Measurements from ENCODE around the gene CNKSR1.
A peak's percentile ranks its signal among the peaks of the same experiment; 100 is the strongest.

CNKSR1 gene, protein sequence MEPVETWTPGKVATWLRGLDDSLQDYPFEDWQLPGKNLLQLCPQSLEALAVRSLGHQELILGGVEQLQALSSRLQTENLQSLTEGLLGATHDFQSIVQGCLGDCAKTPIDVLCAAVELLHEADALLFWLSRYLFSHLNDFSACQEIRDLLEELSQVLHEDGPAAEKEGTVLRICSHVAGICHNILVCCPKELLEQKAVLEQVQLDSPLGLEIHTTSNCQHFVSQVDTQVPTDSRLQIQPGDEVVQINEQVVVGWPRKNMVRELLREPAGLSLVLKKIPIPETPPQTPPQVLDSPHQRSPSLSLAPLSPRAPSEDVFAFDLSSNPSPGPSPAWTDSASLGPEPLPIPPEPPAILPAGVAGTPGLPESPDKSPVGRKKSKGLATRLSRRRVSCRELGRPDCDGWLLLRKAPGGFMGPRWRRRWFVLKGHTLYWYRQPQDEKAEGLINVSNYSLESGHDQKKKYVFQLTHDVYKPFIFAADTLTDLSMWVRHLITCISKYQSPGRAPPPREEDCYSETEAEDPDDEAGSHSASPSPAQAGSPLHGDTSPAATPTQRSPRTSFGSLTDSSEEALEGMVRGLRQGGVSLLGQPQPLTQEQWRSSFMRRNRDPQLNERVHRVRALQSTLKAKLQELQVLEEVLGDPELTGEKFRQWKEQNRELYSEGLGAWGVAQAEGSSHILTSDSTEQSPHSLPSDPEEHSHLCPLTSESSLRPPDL

DNA sequence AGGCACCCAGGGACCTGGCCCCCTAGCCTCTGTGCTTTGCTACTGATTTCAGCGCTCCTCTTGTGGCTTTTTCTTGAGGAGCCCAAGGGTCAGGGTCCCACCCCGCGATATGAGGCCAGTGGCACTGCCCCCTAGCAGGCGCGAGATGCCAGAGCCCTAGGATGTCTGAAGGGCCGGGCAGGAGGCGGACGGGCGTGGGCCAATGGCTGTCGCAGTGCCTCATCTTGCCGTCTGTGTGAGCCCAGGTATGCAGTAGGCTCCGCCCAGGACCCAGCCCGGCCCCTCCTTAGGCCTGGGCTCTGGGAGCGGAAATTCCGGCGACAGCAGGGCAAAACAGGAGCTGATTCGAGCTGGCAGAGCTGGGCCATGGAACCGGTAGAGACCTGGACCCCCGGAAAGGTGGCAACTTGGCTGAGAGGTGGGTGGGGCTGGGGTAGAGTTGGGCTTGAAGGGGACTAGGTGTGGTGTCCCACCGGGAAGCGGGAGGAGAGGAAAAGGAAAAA, at the start of gene CNKSR1:
TSS of gene CNKSR1 (plus strand) at position 310 of the 503 bp plus-strand sequence. CDS start at position 367, 57 bp downstream.
- DNase-seq (ENCODE audit: low read depth in 3 of 3), result no peak

DNA sequence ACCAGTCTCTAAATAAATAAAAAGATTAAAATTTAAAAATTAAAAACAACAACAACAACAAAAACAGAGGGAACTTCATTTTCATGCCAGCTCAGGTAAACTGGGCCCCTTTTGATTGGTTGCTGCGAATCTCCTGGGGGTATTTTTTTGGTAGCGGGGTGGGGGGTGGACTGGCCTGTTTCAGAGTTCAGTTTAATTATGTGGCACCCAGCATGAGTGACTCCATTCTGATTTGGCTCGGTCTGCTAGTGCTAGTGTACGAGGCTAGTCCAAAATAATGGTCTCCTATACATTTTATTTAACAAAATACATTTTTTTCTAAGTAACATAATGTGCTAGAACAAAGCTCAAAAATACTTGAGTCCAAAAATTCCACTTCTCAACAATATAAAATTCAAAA, 47.5 kb upstream of the CNKSR1 start:
- DNase-seq (ENCODE audit: low read depth in 3 of 3), result no peak

DNA sequence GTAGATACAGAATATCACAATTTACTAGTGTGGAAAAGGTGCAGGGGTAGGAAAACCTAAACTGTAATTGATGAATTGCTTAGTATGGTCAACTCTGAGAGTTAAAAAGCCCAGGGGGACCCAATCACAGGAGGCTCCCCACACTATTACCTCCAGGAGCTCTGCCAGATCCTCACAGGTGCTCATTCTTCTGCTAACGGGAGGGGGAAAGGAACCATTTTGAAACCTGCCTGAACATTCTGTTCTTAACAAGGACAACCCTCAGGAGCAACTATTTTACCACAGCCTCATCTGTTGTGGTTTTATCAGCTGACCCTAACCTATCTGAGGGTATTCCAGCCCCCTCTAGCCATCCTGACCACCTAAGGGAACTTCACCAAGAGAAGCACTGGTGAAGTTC, 46.6 kb upstream of the CNKSR1 start:
- DNase-seq (ENCODE audit: low read depth in 3 of 3), result no peak

DNA sequence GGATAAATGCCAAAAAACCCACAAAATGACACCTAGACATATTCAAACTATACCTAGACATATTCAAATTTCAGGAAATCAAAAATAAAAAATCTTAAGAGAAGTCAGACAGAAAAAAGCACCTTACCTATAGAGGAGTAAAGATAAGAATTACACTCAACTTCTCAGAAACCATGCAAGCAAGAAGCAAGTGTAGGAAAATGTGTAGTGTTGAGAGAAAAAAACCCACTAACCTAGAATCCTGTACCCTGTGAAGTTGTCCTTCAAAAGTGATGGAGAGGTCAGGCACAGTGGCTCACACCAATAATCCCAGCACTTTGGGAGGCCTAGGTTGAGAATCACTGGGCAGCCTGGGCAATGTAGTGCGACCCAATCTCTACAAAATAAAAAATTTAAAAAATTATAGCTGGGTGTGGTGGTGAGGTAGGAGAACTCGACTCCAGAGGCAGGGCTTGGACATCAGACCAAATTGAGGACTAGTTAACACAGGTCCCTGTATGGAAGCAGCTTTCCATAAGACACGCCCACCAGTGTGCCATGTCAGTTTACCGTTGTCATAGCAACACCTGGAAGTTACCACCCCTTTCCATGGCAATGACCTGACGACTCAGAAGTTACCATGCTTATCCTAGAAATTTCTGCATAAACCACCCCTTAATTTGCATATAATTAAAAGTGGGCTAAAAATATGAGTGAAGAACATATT, 45.0 kb upstream of the CNKSR1 start:
- DNase-seq (ENCODE audit: low read depth in 3 of 3), result no peak

DNA sequence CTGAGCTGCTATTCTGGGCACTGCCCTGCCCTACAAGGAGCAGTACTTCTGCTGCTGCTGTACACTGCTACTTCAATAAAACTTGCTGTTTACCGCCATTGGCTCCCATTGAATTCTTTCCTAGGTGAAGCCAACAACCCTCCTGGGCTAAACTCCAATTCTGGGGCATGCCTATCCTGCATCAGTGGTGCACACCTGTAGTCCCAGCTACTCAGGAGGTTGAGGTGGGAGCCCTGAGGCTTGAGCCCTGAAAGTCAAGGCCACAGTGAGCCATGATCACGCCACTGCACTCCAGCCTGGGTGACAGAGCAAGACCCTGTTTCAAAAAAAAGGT, 44.5 kb upstream of the CNKSR1 start:
- DNase-seq (ENCODE audit: low read depth in 3 of 3), result no peak

DNA sequence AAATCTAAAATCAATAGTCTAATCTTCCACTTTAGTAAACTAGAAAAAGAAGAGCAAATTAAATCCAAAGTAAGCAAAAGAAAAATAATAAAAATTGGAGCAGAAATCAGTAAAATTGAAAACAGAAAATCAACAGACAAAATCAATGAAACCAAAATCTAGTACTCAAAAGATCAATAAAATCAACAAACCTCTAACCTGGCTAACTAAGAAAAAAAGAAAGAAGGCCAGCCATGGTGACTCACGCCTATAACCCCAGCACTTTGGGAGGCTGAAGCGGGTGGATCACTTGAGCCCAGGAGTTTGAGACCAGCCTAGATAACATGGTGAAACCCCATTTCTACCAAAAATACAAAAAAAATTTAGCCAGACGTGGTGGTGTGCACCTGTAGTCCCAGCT, 42.8 kb upstream of the CNKSR1 start:
- no peak for DNase-seq (ENCODE audit: low read depth in 3 of 3)

DNA sequence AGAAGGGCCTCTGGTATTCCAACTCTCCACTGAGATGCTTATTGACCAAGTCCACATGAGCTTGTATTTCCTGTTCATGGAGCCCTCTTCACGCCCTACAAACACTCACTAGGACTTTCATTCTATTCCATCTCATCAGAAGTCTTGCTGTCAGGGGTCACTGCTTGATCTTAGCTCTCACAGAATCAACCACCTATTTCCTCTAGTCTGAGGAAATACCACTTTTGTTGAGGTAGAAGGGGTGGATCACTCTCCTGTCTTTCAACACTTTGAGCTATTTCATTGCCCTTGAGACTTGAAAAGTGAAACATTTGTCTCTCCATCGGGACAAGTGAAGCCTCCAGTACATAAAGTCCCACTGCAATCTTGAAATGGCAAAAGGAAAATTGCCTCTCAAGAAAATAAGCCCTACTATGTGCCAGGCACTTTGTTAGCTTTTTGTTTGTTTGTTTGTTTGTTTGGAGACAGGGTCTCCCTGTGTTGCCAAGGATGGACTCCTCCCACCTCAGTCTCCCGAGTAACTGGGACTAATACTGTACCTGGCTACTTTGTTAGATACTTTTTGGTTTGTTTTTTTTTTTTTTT, 38.2 kb upstream of the CNKSR1 start:
- DNase-seq (ENCODE audit: low read depth in 3 of 3), result no peak

DNA sequence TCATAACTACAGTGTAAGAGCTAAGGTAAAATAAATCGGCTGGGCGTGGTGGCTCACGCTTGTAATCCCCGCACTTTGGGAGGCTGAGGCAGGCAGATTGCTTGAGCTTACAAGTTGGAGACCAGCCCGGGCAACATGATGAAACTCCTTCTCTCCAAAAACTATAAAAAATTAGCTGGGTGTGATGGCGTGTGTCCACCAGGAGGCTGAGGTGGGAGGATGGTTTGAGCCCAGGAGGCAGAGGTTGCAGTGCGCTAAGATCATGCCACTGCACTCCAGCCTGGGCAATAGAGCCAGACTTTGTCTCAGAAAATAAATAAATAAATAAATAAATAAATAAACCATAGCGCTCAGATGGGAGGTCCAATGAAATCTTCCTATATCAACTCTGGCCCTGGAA, 35.1 kb upstream of the CNKSR1 start:
- no peak for DNase-seq (ENCODE audit: low read depth in 3 of 3)

DNA sequence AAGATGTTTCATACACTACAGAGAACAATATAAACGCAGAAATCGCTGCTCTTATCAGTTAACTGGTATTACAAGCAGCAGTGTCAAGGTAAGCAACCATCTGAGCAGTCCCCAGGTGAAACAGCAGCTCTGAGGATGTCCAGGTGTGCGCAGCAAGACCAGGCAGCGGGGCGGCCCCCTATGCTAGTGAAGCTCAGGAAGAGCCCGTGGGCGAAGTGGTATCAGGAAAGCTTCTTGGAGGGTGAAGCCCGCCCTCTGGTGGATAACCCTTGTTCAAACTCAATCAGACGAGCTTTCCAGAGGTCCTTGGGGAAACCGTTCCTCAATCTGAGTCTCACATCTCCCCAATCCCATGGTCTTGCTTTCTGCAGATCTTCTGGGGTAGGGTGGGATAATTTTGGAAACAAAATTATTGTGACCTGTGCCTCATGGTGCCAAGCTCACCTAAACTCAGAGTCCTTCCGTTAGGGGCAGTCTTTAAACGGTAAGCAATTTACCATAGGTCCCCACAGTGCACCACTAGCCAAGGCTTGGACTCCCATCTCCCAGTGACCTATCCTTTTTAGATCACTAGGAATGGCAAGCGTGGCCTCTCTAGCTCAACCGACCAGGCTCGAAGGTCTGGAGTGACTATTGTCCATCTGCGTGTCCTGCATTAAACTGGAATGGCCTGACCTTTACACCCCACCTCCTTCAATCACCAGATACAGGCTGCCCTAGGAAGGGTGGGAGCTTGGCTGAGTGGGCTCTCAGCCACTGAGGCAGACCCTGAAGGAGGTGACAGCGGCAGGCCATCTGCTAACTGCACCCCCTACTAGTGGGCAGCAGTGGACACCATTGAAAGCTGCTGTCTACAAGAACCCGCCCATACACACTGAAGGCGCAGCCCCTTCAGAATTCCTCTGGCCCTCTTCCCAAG, 32.0 kb upstream of the CNKSR1 start:
- DNase-seq (ENCODE audit: low read depth in 3 of 3), result peak; percentile 32 to 73 (median 52)

DNA sequence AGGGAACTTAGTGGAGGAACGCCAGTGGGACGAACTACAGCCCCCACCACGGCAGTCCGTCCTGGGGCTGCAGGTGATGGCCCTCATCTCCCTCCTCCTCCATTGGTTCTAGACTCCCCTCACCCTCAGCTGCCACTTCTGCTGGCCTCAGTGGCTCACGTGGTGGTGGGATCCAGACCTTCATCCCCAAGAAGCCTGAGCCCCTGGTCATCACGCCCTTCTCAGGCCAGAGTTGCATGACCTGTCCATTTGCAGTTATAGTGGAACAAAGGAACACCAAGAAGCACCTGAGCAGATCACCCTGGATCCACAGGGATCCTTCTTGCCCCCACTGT, 31.4 kb upstream of the CNKSR1 start:
- DNase-seq (ENCODE audit: low read depth in 3 of 3), result no peak

DNA sequence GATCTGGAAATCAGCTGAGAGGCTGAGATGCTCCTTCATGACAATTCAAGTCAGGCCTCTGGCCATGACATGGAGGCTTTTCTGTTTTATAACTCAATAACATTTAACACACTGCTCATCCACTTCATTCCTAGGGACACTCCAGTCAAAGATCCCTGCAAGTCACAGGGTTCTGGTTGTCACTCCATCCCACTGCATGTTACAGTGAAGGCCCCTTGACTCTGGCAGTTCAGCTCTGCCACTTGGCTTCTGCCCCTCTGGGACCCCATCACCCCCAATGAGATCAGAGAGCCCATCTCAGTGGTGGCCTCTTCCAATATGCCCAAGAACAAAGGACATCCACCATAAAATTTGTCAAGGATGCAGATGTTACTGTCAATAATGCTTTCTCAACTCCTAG, 28.4 kb upstream of the CNKSR1 start:
- DNase-seq (ENCODE audit: low read depth in 3 of 3), result no peak

DNA sequence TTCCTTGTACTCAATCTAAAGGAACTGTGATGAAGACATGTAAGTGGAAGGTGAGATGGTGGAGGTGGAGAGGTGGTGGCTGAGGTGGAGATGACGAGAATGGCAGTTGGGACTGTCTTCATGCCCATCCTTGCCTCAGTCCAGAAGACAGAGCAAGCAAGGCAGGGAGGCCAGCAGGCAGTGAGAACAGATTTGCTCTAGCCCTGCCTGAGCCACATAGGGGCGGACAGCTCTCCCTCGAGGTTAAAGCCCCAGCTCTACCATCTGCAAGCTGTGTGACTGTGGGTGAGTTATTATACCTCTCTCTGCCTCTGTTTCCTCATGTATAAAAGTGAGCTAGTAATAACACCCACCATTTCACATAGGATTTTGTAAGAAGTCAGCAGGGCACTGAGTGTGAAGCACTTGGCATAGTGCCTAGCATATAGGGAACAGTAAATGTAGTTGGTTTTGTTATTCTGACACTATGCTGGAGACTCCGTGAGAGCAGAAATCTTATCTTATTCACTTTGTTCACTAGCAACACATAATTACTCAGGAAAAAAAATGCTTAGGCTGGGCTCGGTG, 23.2 kb upstream of the CNKSR1 start:
- no peak for DNase-seq (ENCODE audit: low read depth in 3 of 3)

DNA sequence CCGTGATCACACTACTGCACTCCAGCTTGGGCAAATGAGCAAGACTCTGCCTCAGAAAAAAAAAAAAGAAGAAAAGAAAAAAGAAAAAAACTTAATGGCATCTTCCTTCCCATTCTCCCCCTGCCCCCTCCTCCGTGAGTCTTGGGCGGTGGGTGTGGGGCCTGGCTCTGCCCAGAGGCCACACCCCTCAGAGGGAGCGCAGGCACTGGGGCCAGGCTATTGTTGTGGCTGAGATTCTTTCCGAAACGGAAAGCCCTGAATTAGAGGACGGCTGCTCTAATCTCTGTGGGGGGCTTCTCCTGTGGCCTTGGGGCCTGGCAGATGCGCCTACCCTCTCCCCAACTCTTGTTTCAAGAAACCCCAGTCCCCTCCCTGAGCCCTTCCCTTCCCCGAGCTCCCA, 22.5 kb upstream of the CNKSR1 start:
- DNase-seq (ENCODE audit: low read depth in 3 of 3), result no peak

DNA sequence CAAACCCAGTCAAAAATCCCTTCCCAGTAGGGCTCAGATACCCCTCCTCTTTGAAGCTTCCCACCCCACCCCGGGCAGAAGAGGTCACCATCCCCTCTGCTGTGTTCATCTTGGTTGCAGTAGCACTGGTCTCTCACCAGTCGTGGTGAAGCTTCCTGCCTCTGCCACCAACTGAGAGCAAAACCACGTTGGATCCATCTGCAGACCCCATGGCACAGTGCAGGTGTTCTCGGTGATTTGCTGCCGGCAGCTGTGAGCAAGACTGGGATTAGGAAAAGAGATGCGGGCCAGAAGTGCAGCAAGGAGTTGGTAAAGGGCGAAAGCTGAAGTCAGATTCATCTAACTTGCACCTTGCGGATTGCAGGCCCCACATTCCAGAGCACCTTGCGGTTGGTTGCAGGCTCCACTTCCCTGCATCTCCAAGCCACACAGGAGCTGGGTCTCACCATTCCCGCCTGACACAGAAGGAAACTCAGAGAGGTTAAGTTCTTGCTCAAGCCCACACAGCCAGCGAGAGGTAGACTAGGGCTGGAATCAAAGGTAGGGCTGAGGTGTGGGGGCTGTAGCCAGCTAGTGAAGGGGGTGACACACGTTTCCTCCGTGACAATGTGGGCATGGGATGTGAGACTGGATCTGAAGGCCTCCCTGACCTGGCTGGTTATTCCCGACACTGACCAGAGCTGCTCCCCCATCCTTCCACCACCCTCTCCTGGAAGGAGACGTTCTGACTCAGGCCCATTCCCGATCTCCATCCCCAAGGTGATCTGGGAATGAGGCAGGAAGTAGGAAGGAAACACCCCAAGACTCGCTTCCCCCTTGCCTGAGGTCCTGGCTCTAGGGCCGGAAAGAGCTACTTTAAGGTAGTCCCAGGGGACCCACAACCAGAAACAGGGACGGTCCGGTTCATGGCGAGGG, 21.7 kb upstream of the CNKSR1 start:
- DNase-seq (ENCODE audit: low read depth in 3 of 3), result no peak

DNA sequence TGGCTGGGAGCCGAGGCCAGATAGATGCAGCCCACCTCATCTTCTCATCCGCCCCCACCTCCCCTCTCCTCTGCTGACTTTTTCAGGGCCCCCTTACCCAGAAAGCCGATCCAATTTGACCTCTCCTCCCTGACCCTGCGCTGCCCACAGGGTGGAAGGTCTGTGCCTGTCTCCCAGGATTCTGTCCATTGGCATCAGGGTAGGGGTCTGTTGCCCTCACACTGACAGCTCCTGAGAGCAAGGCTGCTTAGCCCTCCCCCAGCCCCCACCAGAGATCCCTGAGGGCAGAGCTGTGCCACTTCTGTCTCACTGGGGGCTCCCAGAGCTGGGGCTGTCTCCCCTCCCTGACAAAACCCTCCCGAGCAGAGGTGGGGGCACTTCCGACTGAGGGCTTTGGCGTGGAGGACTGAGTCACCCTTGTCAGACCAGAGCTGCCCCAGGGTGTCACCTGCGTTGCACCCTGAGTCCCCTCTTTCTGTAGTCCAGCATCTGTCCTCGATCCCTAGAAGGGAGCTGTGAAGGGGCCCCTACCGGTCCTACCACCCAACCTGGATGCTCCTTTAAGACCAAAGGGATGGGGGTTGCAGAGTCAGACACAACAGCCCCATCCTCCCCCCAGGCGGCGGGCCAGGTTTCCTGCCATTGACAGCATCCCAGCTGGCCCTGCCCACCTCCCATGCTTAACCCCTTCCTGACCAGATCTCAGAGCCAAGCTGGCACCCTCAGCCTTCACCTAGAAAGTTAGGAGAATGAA, 20.8 kb upstream of the CNKSR1 start:
- no peak for DNase-seq (ENCODE audit: low read depth in 3 of 3)

DNA sequence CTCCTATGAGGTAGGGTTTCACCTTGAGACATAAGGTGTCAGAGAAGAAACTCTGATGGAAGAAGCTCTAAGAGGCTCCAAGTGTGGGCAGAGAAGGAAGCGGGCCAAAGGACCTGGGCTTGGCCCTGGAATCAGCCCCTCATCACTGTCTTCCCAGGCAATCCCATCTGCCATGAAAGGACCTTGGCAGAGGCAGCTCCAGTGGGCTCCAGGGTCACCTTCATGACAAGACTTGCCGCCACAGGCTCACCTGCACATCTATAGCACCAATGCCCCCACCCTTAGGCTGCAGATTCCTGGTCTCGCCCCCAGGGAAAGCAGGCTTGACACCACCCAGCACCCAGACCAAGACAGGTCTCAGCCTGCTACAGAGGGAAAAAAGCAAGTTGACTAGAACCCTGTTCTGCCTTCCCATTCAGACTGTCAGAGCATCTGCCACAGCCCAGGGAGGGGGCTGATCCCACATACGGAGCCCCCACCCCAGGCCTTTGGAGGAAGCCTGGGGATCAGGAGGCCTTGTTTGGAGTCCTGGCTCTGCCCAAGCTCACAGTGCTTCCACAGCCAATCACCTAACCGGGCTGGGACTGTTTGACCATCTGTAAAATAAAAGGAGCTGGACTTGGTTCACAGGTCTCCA, 18.9 kb upstream of the CNKSR1 start:
- DNase-seq (ENCODE audit: low read depth in 3 of 3), result no peak

DNA sequence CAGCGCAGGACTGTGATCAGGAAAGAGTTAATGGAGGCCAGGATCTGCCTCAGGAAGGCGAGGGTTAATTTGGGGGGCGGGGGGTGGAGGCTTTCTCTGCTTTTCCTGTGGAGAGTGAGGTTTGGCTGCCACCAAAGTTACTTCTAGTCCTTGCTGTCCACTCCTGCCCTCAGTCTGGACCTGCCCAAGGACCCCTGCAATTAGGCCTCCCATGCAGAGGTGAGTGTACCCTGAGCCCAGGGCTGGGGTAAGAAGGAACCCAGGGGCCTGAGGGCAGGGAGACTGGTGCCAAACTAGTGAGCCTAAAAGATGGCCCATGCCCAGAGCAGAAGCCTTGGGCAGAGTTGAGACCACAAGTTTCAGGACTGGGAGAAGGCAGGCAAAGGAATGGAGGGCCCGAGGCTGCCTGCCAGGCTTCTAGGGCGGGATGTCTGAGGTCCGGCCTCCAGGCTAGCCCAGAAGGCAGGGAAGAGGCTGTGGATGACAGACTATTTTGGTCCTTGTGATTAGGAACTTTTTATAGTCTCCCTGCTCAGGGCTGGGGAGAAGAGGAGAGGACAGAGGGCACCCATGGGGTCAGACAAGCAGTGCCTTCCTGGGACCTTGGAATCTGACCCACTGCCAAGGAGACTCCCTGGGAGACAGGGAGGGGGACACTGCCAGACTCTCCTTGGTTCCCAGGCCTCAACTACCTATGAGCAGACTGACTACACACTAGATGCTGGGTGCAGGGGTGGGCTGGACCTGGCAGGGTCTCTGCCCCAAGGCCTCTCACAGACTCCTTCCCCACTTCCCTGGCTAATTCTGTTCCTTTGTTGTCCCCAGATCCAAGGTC, 18.2 kb upstream of the CNKSR1 start, which contains the start of gene FAM110D:
TSS of gene FAM110D (plus strand) at position 172 of the 835 bp plus-strand sequence. CDS start 2,213 bp downstream, outside the sequence.
- DNase-seq (ENCODE audit: low read depth in 3 of 3), result no peak

DNA sequence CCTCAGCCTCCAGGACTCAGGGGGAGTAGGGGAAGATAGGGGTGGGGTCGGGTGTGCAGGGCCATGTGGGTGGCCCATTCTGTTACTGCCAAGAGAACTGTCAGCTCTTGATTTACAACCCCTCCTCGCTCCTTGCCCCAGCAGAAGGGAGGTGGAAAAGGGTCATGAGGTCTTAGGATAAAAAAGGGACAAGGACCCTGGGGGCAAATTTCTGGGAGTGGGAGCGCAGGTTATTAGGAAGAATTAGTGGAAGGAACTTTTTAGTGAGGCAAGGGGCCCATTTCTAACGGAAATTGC, 17.6 kb upstream of the CNKSR1 start:
- DNase-seq (ENCODE audit: low read depth in 3 of 3), result no peak

Data from stimulated activated CD4-positive, alpha-beta T cell treated with anti-CD3 and anti-CD28 coated beads, TNF-alpha, amount 100 ng/mL, for 48 hours (primary cell).